OCI-LY3 (cell line): Measurements from ENCODE around the gene MAD1L1.

Experiments
- H2AFZ ChIP-seq: fragments of 200-600, 300-600 bp; shearing (Covaris generic); 2 replicates; pipeline ENCODE4 v1.6.0; 2014; ENCODE audit warnings: antibody characterized with exemption, low read depth, low read length
- H3K27ac ChIP-seq: fragments of 200-600, 300-600 bp; sonication (generic); 2 replicates; pipeline ENCODE4 v1.5.1; 2014; ENCODE audit warnings: mild to moderate bottlenecking, low read length, moderate library complexity, mixed read lengths
- H3K27me3 ChIP-seq: fragments of 200-600, 300-600 bp; sonication (generic); 2 replicates; pipeline ENCODE4 v1.6.1; 2014; ENCODE audit warnings: low read depth, low read length, mixed read lengths
- H3K36me3 ChIP-seq: fragments of 200-600, 300-600 bp; sonication (generic); replicated peaks from 2 replicates; pipeline ENCODE3; 2014; ENCODE audit warnings: low read depth, low read length, mixed read lengths
- H3K4me1 ChIP-seq: fragments of 300-600, 200-600 bp; sonication (generic); 2 replicates; pipeline ENCODE4 v1.6.1; 2014; ENCODE audit warnings: low read length, mixed read lengths
- H3K4me2 ChIP-seq: fragments of 200-600, 300-600 bp; sonication (generic); 2 replicates; pipeline ENCODE4 v1.6.1; 2014; ENCODE audit warnings: low read length, mixed read lengths
- H3K4me3 ChIP-seq: fragments of 300-600, 200-600 bp; sonication (generic); 2 replicates; pipeline ENCODE4 v1.5.1; 2014; ENCODE audit warnings: antibody characterized with exemption, mild to moderate bottlenecking, low read length, moderate library complexity
- H3K79me2 ChIP-seq: fragments of 300-600, 200-600 bp; shearing (Covaris generic); 2 replicates; pipeline ENCODE4 v1.6.1; 2014; ENCODE audit warnings: mild to moderate bottlenecking, low read length, mixed read lengths
- H3K9ac ChIP-seq: fragments of 300-600, 200-600 bp; shearing (Covaris generic); 2 replicates; pipeline ENCODE4 v1.6.0; 2014; ENCODE audit warnings: mild to moderate bottlenecking, low read length, moderate library complexity
- H3K9me3 ChIP-seq: fragments of 200-600, 300-600 bp; shearing (Covaris generic); 2 replicates; pipeline ENCODE4 v1.6.1; 2014; ENCODE audit warnings: low read length, mixed read lengths; ENCODE audit not compliant: insufficient read depth
- H4K20me1 ChIP-seq: fragments of 200-600, 300-600 bp; sonication (generic); 2 replicates; pipeline ENCODE4 v1.6.1; 2016; ENCODE audit warnings: low read length, mixed read lengths; ENCODE audit not compliant: insufficient read depth
- EZH2phosphoT487 ChIP-seq: fragments of 200-600 bp; shearing (Covaris generic); IDR thresholded peaks from 2 replicates; pipeline ENCODE4 v1.6.1; 2018; ENCODE audit warnings: antibody characterized with exemption, mixed run types, low read depth
- TF ChIP-seq, protein P1 (sequence below): fragments of 200-600, 300-600 bp; sonication (generic); IDR thresholded peaks from 2 replicates; pipeline ENCODE4 v1.5.1; 2014; ENCODE audit warnings: antibody characterized with exemption, low read length, low read depth

The MAD1L1 gene

DNA sequence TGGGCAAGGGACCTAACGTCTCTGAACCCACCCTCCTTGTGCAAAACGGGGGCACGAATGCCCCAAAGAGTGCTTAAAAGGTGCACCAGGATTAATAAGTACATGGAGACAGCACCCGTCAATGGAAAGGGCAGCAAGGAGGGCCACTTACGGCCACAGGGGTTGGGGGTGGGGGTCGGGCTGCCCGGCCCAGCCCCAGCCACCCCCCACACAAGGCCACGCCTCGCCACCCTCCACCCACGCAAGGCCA is 213.4 kb downstream of the MAD1L1 start:
- Histone ChIP-seq H3K79me2 (no peaks in the 10 kb centered on the region), H3K4me2 (no peak overlapping the region), H3K9ac (no peak overlapping the region), H3K4me3 (no peak overlapping the region), H3K27ac (no peak overlapping the region), H3K27me3 (no peaks in the 10 kb centered on the region), H3K36me3 (peaks cover under 1% of the 10 kb centered on the region), H3K9me3 (no peaks in the 10 kb centered on the region), H2AFZ (no peak overlapping the region), H4K20me1 (no peaks in the 10 kb centered on the region), H3K4me1 (no peaks in the 10 kb centered on the region)
- TF ChIP-seq, protein P1, sequence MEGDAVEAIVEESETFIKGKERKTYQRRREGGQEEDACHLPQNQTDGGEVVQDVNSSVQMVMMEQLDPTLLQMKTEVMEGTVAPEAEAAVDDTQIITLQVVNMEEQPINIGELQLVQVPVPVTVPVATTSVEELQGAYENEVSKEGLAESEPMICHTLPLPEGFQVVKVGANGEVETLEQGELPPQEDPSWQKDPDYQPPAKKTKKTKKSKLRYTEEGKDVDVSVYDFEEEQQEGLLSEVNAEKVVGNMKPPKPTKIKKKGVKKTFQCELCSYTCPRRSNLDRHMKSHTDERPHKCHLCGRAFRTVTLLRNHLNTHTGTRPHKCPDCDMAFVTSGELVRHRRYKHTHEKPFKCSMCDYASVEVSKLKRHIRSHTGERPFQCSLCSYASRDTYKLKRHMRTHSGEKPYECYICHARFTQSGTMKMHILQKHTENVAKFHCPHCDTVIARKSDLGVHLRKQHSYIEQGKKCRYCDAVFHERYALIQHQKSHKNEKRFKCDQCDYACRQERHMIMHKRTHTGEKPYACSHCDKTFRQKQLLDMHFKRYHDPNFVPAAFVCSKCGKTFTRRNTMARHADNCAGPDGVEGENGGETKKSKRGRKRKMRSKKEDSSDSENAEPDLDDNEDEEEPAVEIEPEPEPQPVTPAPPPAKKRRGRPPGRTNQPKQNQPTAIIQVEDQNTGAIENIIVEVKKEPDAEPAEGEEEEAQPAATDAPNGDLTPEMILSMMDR = no peak
- TF ChIP-seq EZH2phosphoT487 = no peak

DNA sequence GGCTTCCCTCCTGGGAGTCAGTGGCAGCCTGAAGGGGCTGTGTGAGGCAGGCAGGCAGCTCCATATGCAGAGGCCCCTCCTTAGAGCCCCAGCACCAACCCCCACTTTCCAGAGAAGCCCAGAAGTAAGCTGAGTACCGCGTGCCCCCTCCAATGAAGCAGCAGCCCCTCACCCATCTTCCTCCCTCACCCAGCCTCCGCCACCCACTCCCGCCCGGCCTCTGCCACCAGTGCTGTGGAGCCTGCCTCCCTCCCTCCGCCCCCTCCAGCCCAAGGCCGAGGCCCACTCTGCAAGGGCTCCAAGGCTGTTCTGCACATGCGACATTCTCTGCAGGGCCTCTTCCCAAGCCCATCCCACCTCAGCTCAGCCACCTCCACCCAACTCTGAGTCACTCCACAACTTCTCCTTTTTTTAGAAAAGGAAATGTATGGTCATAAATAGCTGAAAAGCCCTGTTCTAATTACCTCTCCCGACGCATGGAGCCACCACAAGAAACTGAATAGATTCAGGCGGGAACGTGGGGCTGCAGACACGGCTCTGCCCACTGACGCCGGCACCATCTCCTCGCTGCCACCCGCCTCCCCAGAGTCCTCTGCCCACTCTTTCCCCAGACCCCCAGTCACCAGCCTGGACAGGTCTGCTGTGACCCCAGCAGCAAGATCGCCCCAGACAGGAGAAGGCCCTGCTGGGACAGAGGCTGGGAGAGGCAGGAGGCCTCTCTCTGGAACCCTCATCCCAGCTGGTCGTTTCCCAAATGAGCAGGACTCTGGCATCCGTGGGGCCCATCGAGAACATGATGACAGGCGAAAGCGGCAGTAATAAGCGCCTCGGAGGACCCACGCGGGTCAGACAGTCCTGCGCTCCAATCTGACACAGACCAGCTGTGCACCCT is 213.9 kb downstream of the MAD1L1 start:
- Histone ChIP-seq H3K4me1 (no peaks in the 10 kb centered on the region), H2AFZ (no peak overlapping the region), H4K20me1 (no peaks in the 10 kb centered on the region), H3K4me2 (no peak overlapping the region), H3K36me3 (no peaks in the 10 kb centered on the region), H3K79me2 (no peaks in the 10 kb centered on the region), H3K4me3 (no peak overlapping the region), H3K27ac (no peak overlapping the region), H3K9me3 (no peaks in the 10 kb centered on the region), H3K27me3 (no peaks in the 10 kb centered on the region), H3K9ac (no peak overlapping the region)
- TF ChIP-seq EZH2phosphoT487 = no peak
- TF ChIP-seq, protein P1 = no peak

DNA sequence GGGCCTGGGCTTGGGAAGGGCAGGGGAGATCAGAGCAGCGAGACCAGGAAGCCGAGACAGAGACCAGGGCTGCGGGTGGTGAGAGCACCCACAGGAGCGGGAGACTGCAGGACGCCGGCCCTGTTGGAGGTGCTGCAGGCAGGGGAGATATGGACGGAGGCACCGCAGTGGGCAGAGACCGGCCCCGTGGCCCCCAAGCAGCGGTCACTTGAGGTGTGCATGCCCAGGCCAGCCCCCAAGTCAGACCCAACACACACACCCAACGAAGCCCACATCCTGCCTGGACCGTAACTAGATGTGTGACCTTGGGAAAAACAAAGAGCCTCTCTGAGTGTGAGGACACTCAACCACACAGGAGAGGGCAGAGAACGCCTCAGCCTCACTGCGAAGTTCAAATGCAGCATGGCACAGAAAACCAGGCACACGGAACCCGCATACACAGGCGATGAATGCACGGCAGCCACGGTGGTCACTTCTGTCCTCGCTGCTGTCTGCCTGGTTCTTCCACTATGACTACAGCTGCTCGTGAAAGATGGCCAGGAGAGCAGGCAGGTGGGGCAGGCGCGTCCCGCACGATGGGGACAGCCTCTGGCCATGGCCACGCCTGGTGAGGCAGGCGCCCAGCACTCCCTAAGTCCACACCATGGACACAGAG is 214.7 kb downstream of the MAD1L1 start:
- Histone ChIP-seq H3K9me3 (no peaks in the 10 kb centered on the region), H3K27ac (no peak overlapping the region), H3K79me2 (no peaks in the 10 kb centered on the region), H2AFZ (no peak overlapping the region), H3K4me1 (no peaks in the 10 kb centered on the region), H3K4me3 (no peak overlapping the region), H3K4me2 (no peak overlapping the region), H3K27me3 (no peaks in the 10 kb centered on the region), H4K20me1 (no peaks in the 10 kb centered on the region), H3K36me3 (no peaks in the 10 kb centered on the region), H3K9ac (no peak overlapping the region)
- TF ChIP-seq EZH2phosphoT487 = no peak
- TF ChIP-seq, protein P1 = no peak

DNA sequence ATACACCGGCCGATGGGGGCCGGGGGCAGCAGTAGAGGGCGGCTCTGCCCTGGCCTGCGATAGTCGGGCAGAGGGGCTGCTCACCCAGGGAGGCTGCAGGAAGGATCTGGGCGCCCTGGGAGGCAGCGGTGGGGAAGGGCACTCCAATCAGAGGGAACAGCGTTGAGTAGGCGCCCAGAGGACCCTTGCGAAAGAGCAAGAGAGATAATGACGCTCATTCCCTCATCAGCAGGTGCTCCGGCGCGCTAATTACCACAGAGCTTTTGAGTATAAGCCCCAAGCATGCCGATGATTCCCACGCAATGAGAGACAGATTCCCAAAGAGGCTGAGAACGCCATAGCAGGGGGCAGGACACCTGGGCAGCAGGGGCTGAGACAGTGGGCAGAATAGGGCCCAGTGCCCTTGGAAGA is 215.3 kb downstream of the MAD1L1 start:
- Histone ChIP-seq H3K36me3 (no peaks in the 10 kb centered on the region), H3K9me3 (no peaks in the 10 kb centered on the region), H4K20me1 (no peaks in the 10 kb centered on the region), H3K27me3 (no peaks in the 10 kb centered on the region), H3K79me2 (no peaks in the 10 kb centered on the region), H3K4me3 (no peak overlapping the region), H3K4me1 (no peaks in the 10 kb centered on the region), H2AFZ (no peak overlapping the region), H3K9ac (no peak overlapping the region), H3K27ac (no peak overlapping the region), H3K4me2 (no peak overlapping the region)
- TF ChIP-seq, protein P1 = no peak
- no peak for TF ChIP-seq EZH2phosphoT487
